DND-41 (cell line): ENCODE measurements around the gene CHI3L2.
A peak's percentile ranks its signal among the peaks of the same experiment; 100 is the strongest.

ENCODE experiments used
- ATAC-seq: fragments of 200-7000 bp; cut with Tn5 transposase; 3 replicates; pipeline ENCODE4 v1.9.1; 2021; ENCODE audit warnings: low read depth; ENCODE audit not compliant: insufficient read depth
- DNase-seq: peaks from one replicate; pipeline ENCODE4 v3.0.0-alpha.2; 2020
- H2AFZ ChIP-seq: 2 replicates; pipeline ENCODE4 v1.6.0; 2012; ENCODE audit warnings: low read depth, low read length
- H3K27ac ChIP-seq: 2 replicates; pipeline ENCODE4 v1.5.1; 2012; ENCODE audit warnings: low read length, inconsistent platforms
- H3K27me3 ChIP-seq: fragments of 200-600 bp; sonication (generic); 2 replicates; pipeline ENCODE4 v1.6.0; 2012; ENCODE audit warnings: low read length, mild to moderate bottlenecking, inconsistent platforms; ENCODE audit not compliant: insufficient read depth, poor library complexity
- H3K36me3 ChIP-seq: 2 replicates; pipeline ENCODE4 v1.5.1; 2012; ENCODE audit warnings: low read length, inconsistent platforms; ENCODE audit not compliant: insufficient read depth
- H3K4me1 ChIP-seq: 2 replicates; pipeline ENCODE4 v1.5.1; 2012; ENCODE audit warnings: mild to moderate bottlenecking, low read length; ENCODE audit not compliant: insufficient read depth
- H3K4me2 ChIP-seq: 2 replicates; pipeline ENCODE4 v1.6.0; 2012; ENCODE audit warnings: mild to moderate bottlenecking, moderate library complexity, low read length, inconsistent platforms; ENCODE audit not compliant: insufficient read depth
- H3K4me3 ChIP-seq, 2 experiments: fragments of 200-600 bp in 1 of 2; shearing (Covaris generic) in 1 of 2; 2 replicates each; pipeline ENCODE4 v1.5.1; 2012 to 2016; ENCODE audit warnings: inconsistent platforms in 2 of 2, low read length in 2 of 2, mild to moderate bottlenecking in 2 of 2, low read depth in 1 of 2, moderate library complexity in 1 of 2
- H3K79me2 ChIP-seq: 2 replicates; pipeline ENCODE4 v1.6.0; 2012; ENCODE audit warnings: low read length, inconsistent platforms; ENCODE audit not compliant: insufficient read depth
- H3K9ac ChIP-seq: 2 replicates; pipeline ENCODE4 v1.6.0; 2012; ENCODE audit warnings: low read depth, mild to moderate bottlenecking, inconsistent platforms, low read length, moderate library complexity
- H3K9me3 ChIP-seq: 2 replicates; pipeline ENCODE4 v1.5.1; 2012; ENCODE audit warnings: low read length, moderate library complexity, mild to moderate bottlenecking, inconsistent platforms; ENCODE audit not compliant: insufficient read depth, severe bottlenecking
- H4K20me1 ChIP-seq: 2 replicates; pipeline ENCODE4 v1.6.0; 2012; ENCODE audit warnings: low read length; ENCODE audit not compliant: insufficient read depth
- CTCF ChIP-seq: IDR thresholded peaks from 2 replicates; pipeline ENCODE4 v1.5.1; 2012; ENCODE audit warnings: borderline replicate concordance, low read length, moderate library complexity, mild to moderate bottlenecking; ENCODE audit not compliant: poor library complexity, severe bottlenecking; ENCODE audit errors: extremely low read depth
- EZH2 ChIP-seq: IDR thresholded peaks from 3 replicates; pipeline ENCODE4 v1.6.1; 2012; ENCODE audit warnings: borderline replicate concordance, low read depth, mild to moderate bottlenecking, moderate library complexity, low read length, inconsistent platforms; ENCODE audit not compliant: severe bottlenecking

The CHI3L2 gene

DNA sequence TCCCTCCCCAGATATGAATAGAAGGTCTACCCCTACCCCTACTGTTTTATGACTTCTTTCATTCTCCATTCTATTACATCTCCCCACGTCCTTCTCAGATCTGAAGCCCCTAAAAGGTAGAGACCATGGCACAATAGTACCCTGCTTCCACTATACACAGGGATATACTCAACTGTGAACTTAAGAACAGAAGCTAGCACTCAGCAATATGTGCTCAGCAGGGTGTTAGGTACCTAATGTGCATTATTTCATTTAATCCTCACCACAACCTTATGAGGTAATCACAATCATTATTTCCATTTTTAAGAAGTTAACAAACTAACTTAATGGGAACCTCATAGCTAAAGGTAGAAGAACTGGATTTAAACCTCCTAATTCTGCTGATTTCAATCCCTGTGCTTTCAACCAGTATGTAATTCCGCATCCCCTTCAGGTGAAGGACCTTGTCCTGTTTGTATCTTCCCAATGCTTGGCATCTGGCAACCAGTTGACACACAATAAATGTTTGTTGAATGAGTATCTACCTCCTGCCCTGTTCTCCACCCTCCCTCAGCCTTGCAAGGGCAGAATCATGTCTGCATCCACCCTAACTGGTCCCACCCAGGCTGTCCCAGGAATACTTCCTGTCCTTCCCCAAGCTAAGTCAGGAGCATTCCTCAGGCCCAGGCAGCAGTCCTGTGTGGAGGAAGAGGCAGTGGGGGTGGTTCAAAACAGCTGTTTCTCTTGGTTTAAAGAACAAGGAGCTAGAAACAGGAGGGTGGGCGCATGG is 33.6 kb upstream of the CHI3L2 start:
- H3K27me3 ChIP-seq, result no peaks in the 10 kb centered on the region
- peaks cover 83% of the 10 kb centered on the region for H3K79me2 ChIP-seq
- H4K20me1 ChIP-seq, result peaks cover 38% of the 10 kb centered on the region
- peak overlapping the region; percentile 75; the same call in 1 of the 2 replicates for H3K4me2 ChIP-seq
- DNase-seq (peak; percentile 5), ATAC-seq (no peak)
- H3K4me1 ChIP-seq, result peaks cover 74% of the 10 kb centered on the region
- no peaks in the 10 kb centered on the region for H3K9me3 ChIP-seq
- H3K36me3 ChIP-seq, result peaks cover 100% of the 10 kb centered on the region
- H2AFZ ChIP-seq, result no peak overlapping the region
- TF ChIP-seq CTCF (no peak), EZH2 (no peak)
- H3K27ac ChIP-seq, result peak overlapping the region; percentile 40
- 0 out of 4 replicates have a peak overlapping the region, but pooled peaks of 1 of the 2 experiments have one; percentile 11 for H3K4me3 ChIP-seq
- peak overlapping the region; percentile 11; the same call in 1 of the 2 replicates for H3K9ac ChIP-seq

DNA sequence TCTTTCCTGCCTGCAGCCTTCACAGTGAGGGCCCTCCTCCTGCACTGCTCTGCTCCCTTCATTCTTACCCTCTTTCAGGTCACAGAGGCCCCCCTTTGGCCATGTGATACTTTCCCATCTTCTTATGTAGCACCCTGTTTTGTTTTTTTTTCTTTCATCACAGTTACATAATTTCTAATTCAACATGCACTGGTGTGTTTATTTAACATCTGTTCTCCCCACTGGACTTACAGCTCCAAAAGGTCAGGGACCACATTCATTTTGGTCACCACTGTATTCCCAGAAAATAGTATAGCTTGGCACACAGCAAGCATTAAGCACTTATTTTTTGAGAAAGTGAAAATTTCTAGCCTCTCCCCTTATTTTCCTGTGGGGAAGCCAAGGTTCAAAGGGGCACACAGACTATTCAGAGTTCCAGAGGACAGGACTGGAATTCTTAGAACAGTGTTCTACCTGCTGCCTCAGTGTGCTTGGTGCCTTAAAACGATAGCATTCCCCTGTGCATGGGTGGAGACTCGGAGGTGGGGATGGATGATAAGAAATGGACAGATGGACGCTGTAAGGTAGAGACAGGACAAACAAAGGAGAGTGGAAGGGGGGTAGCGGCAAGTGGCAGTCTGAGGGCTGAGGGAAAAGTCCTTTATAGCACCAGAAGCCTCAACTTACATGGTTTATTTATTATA is 32.4 kb upstream of the CHI3L2 start:
- H3K9me3 ChIP-seq, result no peaks in the 10 kb centered on the region
- H3K36me3 ChIP-seq, result peaks cover 98% of the 10 kb centered on the region
- ATAC-seq (no peak), DNase-seq (no peak)
- no peak for TF ChIP-seq CTCF
- no peak for TF ChIP-seq EZH2
- peaks cover 86% of the 10 kb centered on the region for H3K4me1 ChIP-seq
- H4K20me1 ChIP-seq, result peaks cover 38% of the 10 kb centered on the region
- peak overlapping the region in 1 of 2 experiments; percentile 11; a peak in 1 of 4 replicates for H3K4me3 ChIP-seq
- H3K27me3 ChIP-seq, result no peaks in the 10 kb centered on the region
- H2AFZ ChIP-seq, result no peak overlapping the region
- peak overlapping the region; percentile 40 for H3K27ac ChIP-seq
- H3K9ac ChIP-seq, result peak overlapping the region; percentile 73; the same call in 1 of the 2 replicates
- peaks cover 91% of the 10 kb centered on the region for H3K79me2 ChIP-seq
- peak overlapping the region; percentile 75 for H3K4me2 ChIP-seq

DNA sequence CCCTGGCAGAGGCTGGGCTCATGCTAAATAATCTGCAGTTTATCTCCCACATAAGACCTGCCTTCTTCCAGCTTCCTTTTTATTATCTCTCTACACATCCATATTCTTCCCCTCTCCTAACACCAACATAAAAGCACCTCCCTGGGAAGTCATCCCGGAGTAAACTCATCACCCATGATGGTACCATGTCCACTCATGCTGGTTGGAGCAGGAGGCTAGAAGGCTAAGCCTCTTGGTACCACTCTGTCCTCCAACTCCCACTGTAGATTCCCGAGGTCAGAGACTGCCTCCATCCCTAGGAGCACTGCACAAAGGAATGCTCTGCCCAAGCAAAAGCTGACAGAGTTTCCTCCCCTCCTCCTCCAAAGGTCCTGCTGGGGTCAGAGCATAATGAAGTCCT is 31.3 kb upstream of the CHI3L2 start:
- peak overlapping the region in 1 of 2 experiments; percentile 76; a peak in 2 of 4 replicates for H3K4me3 ChIP-seq
- peaks cover 91% of the 10 kb centered on the region for H3K36me3 ChIP-seq
- peak overlapping the region; percentile 89 for H3K27ac ChIP-seq
- TF ChIP-seq CTCF (no peak), EZH2 (no peak)
- H4K20me1 ChIP-seq, result peaks cover 38% of the 10 kb centered on the region
- peak overlapping the region; percentile 75 for H3K4me2 ChIP-seq
- H3K9me3 ChIP-seq, result no peaks in the 10 kb centered on the region
- peak overlapping the region; percentile 73 for H3K9ac ChIP-seq
- peaks cover 97% of the 10 kb centered on the region for H3K4me1 ChIP-seq
- H3K27me3 ChIP-seq, result no peaks in the 10 kb centered on the region
- H3K79me2 ChIP-seq, result peaks cover 96% of the 10 kb centered on the region
- no peak overlapping the region for H2AFZ ChIP-seq
- no peak for DNase-seq
- ATAC-seq, result no peak
